Naive thymus-derived CD4-positive, alpha-beta T cell (primary cell): ENCODE data around the gene PDE4D. TPM values are rescaled to one million over a fixed set of nuclear protein-coding genes. Genes with fewer than 3 reads are reported as not detected.

Experiments
- ATAC-seq: fragments of 150-1000 bp; cut with Tn5 transposase; 2 replicates; pipeline ENCODE4 v1.10.0; 2021; ENCODE audit warnings: mild to moderate bottlenecking, moderate library complexity
- CTCF ChIA-PET: fragments of 350-600 bp; sonication (Branson Sonifier 250); formaldehyde crosslinking; loops from one replicate; lab custom pipeline; 2021; ENCODE audit warnings: antibody characterized with exemption; lab: Charles Lee
- POLR2A ChIA-PET: fragments of 350-600 bp; sonication (Branson Sonifier 250); formaldehyde crosslinking; loops from one replicate; lab custom pipeline; 2021; ENCODE audit warnings: antibody characterized with exemption, inconsistent platforms; lab: Charles Lee
- DNase-seq, 9 donors: peaks; one replicate each; pipeline versions ENCODE4 v3.0.0 to v3.0.0-alpha.2; 2020 to 2022; ENCODE audit warnings: mixed read lengths in 1 of 9
- H3K27ac ChIP-seq: one replicate; pipeline ENCODE4 v1.7.0; 2013; ENCODE audit warnings: mild to moderate bottlenecking, low read depth, low read length, moderate library complexity
- H3K27me3 ChIP-seq, 2 donors: one replicate each; pipeline ENCODE4 v1.7.0; 2013; ENCODE audit warnings: low read length in 2 of 2, mild to moderate bottlenecking in 2 of 2, moderate library complexity in 2 of 2; ENCODE audit not compliant: control insufficient read depth in 2 of 2, insufficient read depth in 2 of 2
- H3K36me3 ChIP-seq, 3 experiments: 1 replicate in 2 of 3; 2 replicates in 1 of 3; pipeline ENCODE4 v1.7.0; 2013; ENCODE audit warnings: low read length in 3 of 3, mild to moderate bottlenecking in 3 of 3, moderate library complexity in 1 of 3; ENCODE audit not compliant: insufficient read depth in 3 of 3, control insufficient read depth in 2 of 3
- H3K4me1 ChIP-seq, 2 donors: one replicate each; pipeline ENCODE4 v1.7.0; 2013; ENCODE audit warnings: low read length in 2 of 2, mild to moderate bottlenecking in 2 of 2, moderate library complexity in 1 of 2; ENCODE audit not compliant: control insufficient read depth in 2 of 2, insufficient read depth in 2 of 2
- H3K4me3 ChIP-seq: 2 replicates; pipeline ENCODE4 v1.7.0; 2013; ENCODE audit warnings: mild to moderate bottlenecking, low read length
- H3K9me3 ChIP-seq, 3 experiments: 1 replicate in 2 of 3; 2 replicates in 1 of 3; pipeline ENCODE4 v1.7.0; 2013; ENCODE audit warnings: low read length in 3 of 3; ENCODE audit not compliant: control insufficient read depth in 2 of 3
- H3K27ac Mint-ChIP-seq, 9 donors: one replicate each; pipeline ENCODE4 v1.8.0; 2020 to 2022; ENCODE audit warnings: mixed read lengths in 9 of 9, mild to moderate bottlenecking in 8 of 9, moderate library complexity in 5 of 9, inconsistent platforms in 2 of 9
- H3K27me3 Mint-ChIP-seq, 5 donors: one replicate each; pipeline ENCODE4 v1.8.0; 2021 to 2022; ENCODE audit warnings: mixed read lengths in 5 of 5, mild to moderate bottlenecking in 1 of 5
- H3K36me3 Mint-ChIP-seq, 5 donors: one replicate each; pipeline ENCODE4 v1.8.0; 2020 to 2022; ENCODE audit warnings: mixed read lengths in 5 of 5, mild to moderate bottlenecking in 3 of 5, inconsistent platforms in 1 of 5
- H3K4me1 Mint-ChIP-seq, 7 donors: one replicate each; pipeline ENCODE4 v1.8.0; 2020 to 2022; ENCODE audit warnings: mixed read lengths in 7 of 7, mild to moderate bottlenecking in 3 of 7, inconsistent platforms in 1 of 7
- H3K4me3 Mint-ChIP-seq, 10 donors: one replicate each; pipeline ENCODE4 v1.8.0; 2020 to 2022; ENCODE audit warnings: mild to moderate bottlenecking in 10 of 10, mixed read lengths in 10 of 10, moderate library complexity in 6 of 10, inconsistent platforms in 2 of 10
- H3K9me3 Mint-ChIP-seq, 11 donors: one replicate each; pipeline ENCODE4 v1.8.0; 2020 to 2022; ENCODE audit warnings: mixed read lengths in 11 of 11, mild to moderate bottlenecking in 4 of 11, inconsistent platforms in 1 of 11, moderate library complexity in 1 of 11
- intact Hi-C, 2 donors: fragments of 100-400 bp; cut with micrococcal nuclease; formaldehyde crosslinking; loops; one replicate each; pipeline ENCODE4 v1.15.1; 2023
- polyA plus RNA-seq, 2 donors: library from polyadenylated mRNA; unstranded; fragments of 300-500 nt; fragmentation: Illumina TruSeq; gene quantifications; one replicate each; pipeline ENCODE4 v1.2.3, GENCODE V29; 2021
- total RNA-seq, 6 experiments: library from RNA in 5 of 6; stranded (reverse) in 5 of 6; gene quantifications; 1 replicate in 5 of 6; 2 replicates in 1 of 6; pipeline ENCODE4 v1.2.3 and lab custom pipeline; 2021 to 2026

The PDE4D gene
- total and polyA plus RNA-seq, 7 experiments from 2014 or later, result 4.9 to 102 (median 38.8) TPM

DNA sequence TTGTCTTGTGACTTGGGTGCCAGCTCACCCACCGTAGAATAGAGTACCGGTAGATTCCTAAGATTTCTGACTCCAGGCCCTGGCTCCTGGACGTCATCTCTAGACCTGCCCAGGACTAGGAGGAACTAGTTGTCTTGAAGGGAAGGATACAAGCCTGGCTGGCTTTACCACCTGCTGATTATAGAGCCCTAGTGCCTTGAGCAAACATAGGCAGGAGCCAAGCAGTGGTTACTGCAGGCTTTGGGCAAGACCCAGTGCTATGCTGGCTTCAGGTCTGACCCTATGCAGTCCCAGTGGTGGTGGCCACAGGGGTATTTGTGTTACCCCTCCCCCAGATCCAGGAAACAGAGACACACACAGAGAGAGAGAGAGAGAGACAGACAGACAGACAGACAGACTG, 606.2 kb downstream of the PDE4D start:
- POLR2A ChIA-PET, result no interaction called here
- DNase-seq (no peak), ATAC-seq (no peak)
- Mint-ChIP-seq H3K4me1 (no peaks in the 10 kb centered on the region), H3K36me3 (no peaks in the 10 kb centered on the region), H3K27me3 (peaks cover 4 to 20% (median 6%) of the 10 kb centered on the region in 5 donors), H3K27ac (no peak overlapping the region), H3K9me3 (peaks cover 0 to 3% (median 0%) of the 10 kb centered on the region in 11 donors), H3K4me3 (no peak overlapping the region)
- Histone ChIP-seq H3K27ac (no peak overlapping the region), H3K4me1 (no peaks in the 10 kb centered on the region), H3K36me3 (no peaks in the 10 kb centered on the region), H3K27me3 (no peaks in the 10 kb centered on the region), H3K9me3 (no peaks in the 10 kb centered on the region), H3K4me3 (no peak overlapping the region)
- intact Hi-C loops, result no loop called here
- CTCF ChIA-PET, result no interaction called here

DNA sequence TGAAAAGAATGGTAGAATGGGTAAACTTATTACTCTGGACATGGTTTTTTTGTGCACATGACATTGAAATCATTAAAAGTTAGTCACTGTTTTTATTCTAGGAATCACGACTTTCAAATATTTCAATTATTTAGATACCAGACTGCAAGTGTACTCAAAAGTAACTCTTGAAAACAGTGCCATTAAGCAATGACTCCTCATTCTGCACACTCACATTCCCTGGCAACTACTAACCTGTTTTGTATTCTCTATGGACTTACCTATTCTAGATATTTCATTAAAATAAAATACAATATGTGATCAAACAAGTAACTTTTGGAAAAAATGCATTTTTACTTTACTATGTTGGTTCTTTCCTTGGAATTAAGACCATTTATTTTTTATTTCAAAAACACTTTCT, 607.0 kb downstream of the PDE4D start:
- no peak overlapping the region for H3K27ac Mint-ChIP-seq
- ATAC-seq (no peak), DNase-seq (no peak)
- ChIA-PET CTCF (no interaction called here), POLR2A (no interaction called here)
- H3K4me1 Mint-ChIP-seq, result no peaks in the 10 kb centered on the region
- H3K36me3 Mint-ChIP-seq, result no peaks in the 10 kb centered on the region
- H3K9me3 Mint-ChIP-seq, result peaks cover 0 to 3% (median 0%) of the 10 kb centered on the region in 11 donors
- H3K4me1 ChIP-seq, result no peaks in the 10 kb centered on the region
- no peak overlapping the region for H3K4me3 ChIP-seq
- no peaks in the 10 kb centered on the region for H3K27me3 ChIP-seq
- intact Hi-C loops, result no loop called here
- H3K36me3 ChIP-seq, result no peaks in the 10 kb centered on the region
- H3K27ac ChIP-seq, result no peak overlapping the region
- H3K9me3 ChIP-seq, result no peaks in the 10 kb centered on the region
- H3K4me3 Mint-ChIP-seq, result no peak overlapping the region
- peaks cover 4 to 21% (median 6%) of the 10 kb centered on the region in 5 donors for H3K27me3 Mint-ChIP-seq

DNA sequence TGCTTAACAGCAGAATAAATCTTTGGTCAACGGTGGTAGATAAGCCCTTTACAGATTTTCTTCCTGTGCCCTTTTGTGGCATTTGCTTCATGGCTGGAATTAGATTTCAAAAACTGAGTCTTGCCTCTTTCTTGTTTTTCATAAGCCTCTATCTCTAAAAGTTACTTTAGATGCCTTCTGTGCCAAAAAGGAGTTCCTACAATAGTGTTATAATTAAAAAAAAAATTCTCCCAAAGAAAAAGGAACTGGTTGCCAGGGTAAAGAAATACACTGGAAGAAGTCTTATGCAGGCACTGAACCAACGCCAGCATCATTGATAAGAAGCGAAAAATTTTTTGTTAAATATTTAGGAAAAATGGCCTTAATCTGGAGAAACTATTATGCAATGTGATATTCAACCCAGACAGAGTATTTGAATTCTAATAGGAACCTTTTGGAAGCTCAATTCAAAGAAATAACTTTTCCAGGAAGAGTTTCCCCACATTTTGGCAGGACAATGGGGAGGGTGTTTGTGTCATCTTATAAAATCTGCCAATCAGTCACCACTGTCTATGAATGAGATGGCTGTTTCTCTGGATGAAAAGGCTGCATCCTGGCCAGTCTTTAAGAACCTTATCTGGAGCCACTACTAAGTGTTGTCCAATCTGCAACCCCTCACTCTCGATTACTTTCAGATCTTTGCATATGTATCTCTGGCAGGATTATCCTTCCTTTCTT, 608.1 kb downstream of the PDE4D start:
- DNase-seq (no peak), ATAC-seq (no peak)
- Mint-ChIP-seq H3K27ac (no peak overlapping the region), H3K9me3 (peaks cover 0 to 3% (median 0%) of the 10 kb centered on the region in 11 donors), H3K27me3 (peaks cover 5 to 22% (median 8%) of the 10 kb centered on the region in 5 donors), H3K36me3 (no peaks in the 10 kb centered on the region), H3K4me1 (no peaks in the 10 kb centered on the region), H3K4me3 (no peak overlapping the region)
- intact Hi-C loops, result no loop called here
- ChIA-PET CTCF (no interaction called here), POLR2A (interaction anchor here (0.7 kb wide), 1 partner anchor 1840 kb away, joined by 4 read pairs; no protein-coding TSS in a partner anchor)
- no peaks in the 10 kb centered on the region for H3K4me1 ChIP-seq
- no peak overlapping the region for H3K27ac ChIP-seq
- no peak overlapping the region for H3K4me3 ChIP-seq
- H3K9me3 ChIP-seq, result no peaks in the 10 kb centered on the region
- no peaks in the 10 kb centered on the region for H3K36me3 ChIP-seq
- H3K27me3 ChIP-seq, result no peaks in the 10 kb centered on the region

DNA sequence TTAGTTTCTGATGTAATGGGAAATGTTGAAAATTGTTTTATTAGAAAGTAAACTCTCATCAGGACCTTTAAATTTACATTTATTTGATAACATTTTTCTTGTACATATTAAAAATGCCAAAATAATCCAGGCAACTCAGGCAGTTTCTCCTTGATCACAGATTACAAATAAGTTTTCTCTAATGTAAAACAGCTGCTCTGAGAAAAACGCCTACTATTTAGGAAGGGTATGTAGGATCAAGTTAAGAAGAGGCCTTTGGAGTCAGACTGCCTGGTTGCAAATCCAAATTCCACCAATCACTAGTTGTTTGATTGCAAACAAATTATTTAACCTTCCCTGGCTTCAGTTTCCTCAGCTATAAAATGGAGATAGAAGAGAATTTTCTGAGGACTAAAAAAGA, 610.8 kb downstream of the PDE4D start:
- POLR2A ChIA-PET, result no interaction called here
- H3K9me3 Mint-ChIP-seq, result peaks cover 0 to 3% (median 0%) of the 10 kb centered on the region in 11 donors

DNA sequence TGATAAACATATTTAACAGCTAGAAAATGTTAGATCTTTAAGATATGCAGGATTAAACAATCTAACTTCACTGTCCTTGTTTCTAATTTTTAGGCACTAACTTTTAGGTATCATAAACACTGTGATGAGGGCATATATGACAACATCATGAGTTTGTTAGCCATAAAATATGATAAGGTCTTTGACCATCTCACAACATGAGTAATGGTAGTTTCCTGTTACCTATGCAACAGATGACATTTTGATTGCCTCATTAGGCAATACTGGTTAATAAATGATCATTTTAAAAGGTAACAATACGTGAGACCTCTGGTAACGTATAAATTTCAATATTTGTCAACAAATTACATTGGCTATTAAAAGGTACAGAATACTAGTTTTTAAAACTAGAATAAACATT, 613.5 kb downstream of the PDE4D start:
- H3K4me3 Mint-ChIP-seq, result no peak overlapping the region

More for the DNA sequence above, 610.8 kb downstream of the PDE4D start:
- H3K27me3 Mint-ChIP-seq, result peaks cover 8 to 19% (median 16%) of the 10 kb centered on the region in 5 donors
- ATAC-seq (no peak), DNase-seq (no peak)
- intact Hi-C loops, result no loop called here
- H3K36me3 Mint-ChIP-seq, result no peaks in the 10 kb centered on the region
- Histone ChIP-seq H3K27me3 (no peaks in the 10 kb centered on the region), H3K27ac (no peak overlapping the region), H3K36me3 (no peaks in the 10 kb centered on the region), H3K4me1 (no peaks in the 10 kb centered on the region), H3K4me3 (no peak overlapping the region), H3K9me3 (no peaks in the 10 kb centered on the region)
- H3K4me1 Mint-ChIP-seq, result no peaks in the 10 kb centered on the region
- CTCF ChIA-PET, result interaction anchor here (0.7 kb wide), 1 partner anchor 141 kb away, joined by 4 read pairs; no protein-coding TSS in a partner anchor
- no peak overlapping the region for H3K4me3 Mint-ChIP-seq
- no peak overlapping the region for H3K27ac Mint-ChIP-seq

DNA sequence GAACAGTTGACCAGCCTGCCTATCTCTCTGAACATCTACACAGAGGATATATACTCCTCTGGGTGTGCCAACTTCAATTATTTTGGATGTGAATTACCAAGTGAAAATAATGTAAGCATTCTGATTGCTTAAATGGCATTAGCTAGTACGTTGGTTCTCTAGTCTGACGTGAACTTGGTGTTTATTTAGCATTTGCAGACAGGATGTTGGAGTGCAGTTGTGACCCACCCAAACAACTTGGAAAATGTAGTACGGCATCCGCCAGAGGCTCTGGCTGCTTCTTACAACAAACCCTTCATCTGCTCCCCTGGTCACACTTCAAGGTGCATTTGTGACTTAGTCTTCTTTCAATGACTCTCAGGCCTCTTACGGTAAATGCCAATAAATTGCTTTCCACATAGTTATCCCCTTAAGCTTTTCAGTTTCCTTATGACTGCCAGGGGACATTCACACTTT, 616.6 kb downstream of the PDE4D start:
- no peak overlapping the region for H3K27ac ChIP-seq
- Mint-ChIP-seq H3K9me3 (peaks cover 0 to 3% (median 0%) of the 10 kb centered on the region in 11 donors), H3K27me3 (peaks cover 11 to 42% (median 31%) of the 10 kb centered on the region in 5 donors), H3K4me1 (peaks cover 9 to 13% (median 11%) of the 10 kb centered on the region in 7 donors), H3K36me3 (no peaks in the 10 kb centered on the region), H3K4me3 (no peak overlapping the region), H3K27ac (no peak overlapping the region)
- intact Hi-C loops, result no loop called here
- no peaks in the 10 kb centered on the region for H3K9me3 ChIP-seq
- H3K36me3 ChIP-seq, result no peaks in the 10 kb centered on the region
- H3K4me3 ChIP-seq, result no peak overlapping the region
- DNase-seq (no peak), ATAC-seq (no peak)
- ChIA-PET CTCF (no interaction called here), POLR2A (no interaction called here)
- peaks cover 4 to 5% of the 10 kb centered on the region in 2 donors for H3K4me1 ChIP-seq
- no peaks in the 10 kb centered on the region for H3K27me3 ChIP-seq

More for the DNA sequence above, 613.5 kb downstream of the PDE4D start:
- peaks cover 4 to 5% of the 10 kb centered on the region in 2 donors for H3K4me1 ChIP-seq
- DNase-seq, result no peak
- POLR2A ChIA-PET, result no interaction called here
- H3K36me3 Mint-ChIP-seq, result no peaks in the 10 kb centered on the region
- CTCF ChIA-PET, result no interaction called here
- ATAC-seq, result no peak
- peaks cover 11 to 34% (median 25%) of the 10 kb centered on the region in 5 donors for H3K27me3 Mint-ChIP-seq
- H3K36me3 ChIP-seq, result no peaks in the 10 kb centered on the region
- H3K9me3 Mint-ChIP-seq, result peaks cover 0 to 3% (median 0%) of the 10 kb centered on the region in 11 donors
- no peak overlapping the region for H3K27ac Mint-ChIP-seq
- intact Hi-C loops, result no loop called here
- no peaks in the 10 kb centered on the region for H3K9me3 ChIP-seq
- no peak overlapping the region for H3K27ac ChIP-seq
- no peaks in the 10 kb centered on the region for H3K27me3 ChIP-seq
- peaks cover 9 to 11% (median 10%) of the 10 kb centered on the region in 7 donors for H3K4me1 Mint-ChIP-seq
- no peak overlapping the region for H3K4me3 ChIP-seq

DNA sequence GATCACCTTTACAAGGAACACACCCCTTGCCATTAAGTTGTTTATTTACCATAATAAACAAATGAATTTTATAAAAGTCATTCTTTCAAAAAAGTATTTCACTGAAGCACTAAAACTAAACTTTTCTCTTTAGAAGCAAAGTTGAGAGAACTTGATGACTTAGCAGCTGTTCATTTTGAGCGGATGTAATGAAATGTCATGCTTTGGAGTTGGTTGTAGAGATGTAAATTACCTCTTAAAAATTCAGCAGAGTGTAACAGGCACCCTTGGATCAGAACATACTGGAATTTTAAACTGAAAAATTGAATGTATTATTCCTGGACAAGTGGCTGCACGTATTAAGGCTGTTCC, 617.2 kb downstream of the PDE4D start:
- intact Hi-C loops, result no loop called here
- H3K4me3 ChIP-seq, result no peak overlapping the region
- peaks cover 9 to 13% (median 11%) of the 10 kb centered on the region in 7 donors for H3K4me1 Mint-ChIP-seq
- ChIA-PET POLR2A (no interaction called here), CTCF (no interaction called here)
- H3K36me3 ChIP-seq, result no peaks in the 10 kb centered on the region
- H3K4me3 Mint-ChIP-seq, result peak overlapping the region in 3 of 10 donors; percentile 66 to 85 (median 75)
- peaks cover 0 to 3% (median 0%) of the 10 kb centered on the region in 11 donors for H3K9me3 Mint-ChIP-seq
- no peaks in the 10 kb centered on the region for H3K36me3 Mint-ChIP-seq
- no peak overlapping the region for H3K27ac Mint-ChIP-seq
- ATAC-seq (no peak), DNase-seq (no peak)
- H3K27ac ChIP-seq, result no peak overlapping the region
- H3K4me1 ChIP-seq, result peaks cover 4 to 5% of the 10 kb centered on the region in 2 donors
- H3K9me3 ChIP-seq, result no peaks in the 10 kb centered on the region
- no peaks in the 10 kb centered on the region for H3K27me3 ChIP-seq
- H3K27me3 Mint-ChIP-seq, result peaks cover 11 to 44% (median 27%) of the 10 kb centered on the region in 5 donors
